ENCODE measurements around the gene CD99L2.

GRCh38 chrX:150792949-150793527, 105.4 kb downstream of the CD99L2 start:
- TF ChIP-seq POLR2A (IDR thresholded peaks at IDR 0.05; ENCODE audit: low read depth, low read length): no peak
- TF ChIP-seq POLR2AphosphoS5 (IDR thresholded peaks at IDR 0.05; ENCODE audit: low read depth, low read length): no peak
- no peak for TF ChIP-seq SPI1 (IDR thresholded peaks at IDR 0.05; ENCODE audit: low read depth, low read length)
